ENCODE data around the gene PDE3B.
"Not testable (repeated sequence)": the region's sequence is repeated elsewhere in the genome, so short reads cannot be mapped to it uniquely, and the experiment has no call there.

The PDE3B gene

DNA sequence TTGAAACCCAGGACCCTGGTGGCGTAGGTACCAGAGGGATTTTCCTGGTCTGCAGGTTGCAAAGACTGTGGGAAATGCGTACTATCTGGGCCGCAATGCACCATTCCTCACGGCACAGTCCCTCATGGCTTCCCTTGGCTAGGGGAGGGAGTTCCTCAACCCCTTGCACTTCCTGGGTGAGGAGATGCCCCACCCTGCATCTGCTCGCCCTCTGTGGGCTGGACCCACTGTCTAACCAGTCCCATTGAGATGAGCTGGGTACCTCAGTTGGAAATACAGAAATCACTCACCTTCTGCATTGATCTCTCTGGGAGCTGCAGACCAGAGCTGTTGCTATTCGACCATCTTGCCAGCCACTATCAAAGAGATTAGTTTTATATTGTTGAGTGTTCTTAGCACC, 100.1 kb downstream of the PDE3B start:
- not testable (repeated sequence) for H3K9ac ChIP-seq (ENCODE audit: low read length); H3K36me3 ChIP-seq (ENCODE audit: control insufficient read depth, insufficient read depth, low read length); H3K27me3 ChIP-seq (ENCODE audit: control insufficient read depth, insufficient read depth, low read length); H3K4me1 ChIP-seq (ENCODE audit: control insufficient read depth, insufficient read depth, low read length); H3K27ac ChIP-seq (ENCODE audit: low read depth, low read length); H3K4me3 ChIP-seq (ENCODE audit: low read length)

- Histone ChIP-seq H3K9ac (ENCODE audit: low read length) (no peak overlapping the region), H3K4me1 (ENCODE audit: control insufficient read depth, insufficient read depth, low read length) (peaks cover 12% of the 10 kb centered on the region)
Measured at GRCh38 chr11:14746857-14747395, 103.3 kb downstream of the PDE3B start.

DNA sequence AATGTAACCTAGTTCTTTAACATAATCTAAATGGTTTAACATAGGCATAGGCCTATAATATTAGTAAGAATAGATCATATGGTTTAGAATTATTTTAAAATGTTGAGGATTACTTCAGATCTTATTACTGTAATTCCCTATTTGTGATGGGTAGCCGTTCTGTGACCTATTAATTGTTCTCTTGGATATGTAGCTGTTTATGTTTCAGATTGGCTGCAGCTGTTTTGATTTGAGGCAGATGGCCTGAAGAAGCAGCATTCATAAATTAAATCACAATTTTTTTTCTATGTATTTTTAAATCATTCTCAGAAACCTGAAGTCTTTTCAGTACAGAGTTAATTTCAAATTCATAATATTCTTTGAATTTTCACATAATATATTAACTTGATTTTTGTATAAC, 104.5 kb downstream of the PDE3B start:
- no peaks in the 10 kb centered on the region for H3K27me3 ChIP-seq (ENCODE audit: control insufficient read depth, insufficient read depth, low read length)
- H3K4me1 ChIP-seq (ENCODE audit: control insufficient read depth, insufficient read depth, low read length), result peaks cover 12% of the 10 kb centered on the region
- no peak overlapping the region for H3K4me3 ChIP-seq (ENCODE audit: low read length)
- no peak overlapping the region for H3K9ac ChIP-seq (ENCODE audit: low read length)
- H3K27ac ChIP-seq (ENCODE audit: low read depth, low read length), result no peak overlapping the region
- H3K36me3 ChIP-seq (ENCODE audit: control insufficient read depth, insufficient read depth, low read length), result no peaks in the 10 kb centered on the region

More at GRCh38 chr11:14746857-14747395, 103.3 kb downstream of the PDE3B start:
- H3K36me3 ChIP-seq (ENCODE audit: control insufficient read depth, insufficient read depth, low read length), result no peaks in the 10 kb centered on the region
- peak overlapping the region; percentile 43 for H3K27ac ChIP-seq (ENCODE audit: low read depth, low read length)
- no peaks in the 10 kb centered on the region for H3K27me3 ChIP-seq (ENCODE audit: control insufficient read depth, insufficient read depth, low read length)
- H3K4me3 ChIP-seq (ENCODE audit: low read length), result no peak overlapping the region

GRCh38 chr11:14750911-14751310, 107.3 kb downstream of the PDE3B start:
- no peak overlapping the region for H3K27ac ChIP-seq (ENCODE audit: low read depth, low read length)
- H3K4me1 ChIP-seq (ENCODE audit: control insufficient read depth, insufficient read depth, low read length), result peaks cover 16% of the 10 kb centered on the region
- no peak overlapping the region for H3K4me3 ChIP-seq (ENCODE audit: low read length)
- H3K27me3 ChIP-seq (ENCODE audit: control insufficient read depth, insufficient read depth, low read length), result no peaks in the 10 kb centered on the region
- H3K36me3 ChIP-seq (ENCODE audit: control insufficient read depth, insufficient read depth, low read length), result no peaks in the 10 kb centered on the region
- H3K9ac ChIP-seq (ENCODE audit: low read length), result no peak overlapping the region

- Histone ChIP-seq H3K27me3 (ENCODE audit: control insufficient read depth, insufficient read depth, low read length) (no peaks in the 10 kb centered on the region), H3K36me3 (ENCODE audit: control insufficient read depth, insufficient read depth, low read length) (no peaks in the 10 kb centered on the region), H3K4me1 (ENCODE audit: control insufficient read depth, insufficient read depth, low read length) (peaks cover 14% of the 10 kb centered on the region), H3K9ac (ENCODE audit: low read length) (no peak overlapping the region), H3K4me3 (ENCODE audit: low read length) (no peak overlapping the region), H3K27ac (ENCODE audit: low read depth, low read length) (no peak overlapping the region)
Measured at GRCh38 chr11:14751975-14752407, 108.4 kb downstream of the PDE3B start.

DNA sequence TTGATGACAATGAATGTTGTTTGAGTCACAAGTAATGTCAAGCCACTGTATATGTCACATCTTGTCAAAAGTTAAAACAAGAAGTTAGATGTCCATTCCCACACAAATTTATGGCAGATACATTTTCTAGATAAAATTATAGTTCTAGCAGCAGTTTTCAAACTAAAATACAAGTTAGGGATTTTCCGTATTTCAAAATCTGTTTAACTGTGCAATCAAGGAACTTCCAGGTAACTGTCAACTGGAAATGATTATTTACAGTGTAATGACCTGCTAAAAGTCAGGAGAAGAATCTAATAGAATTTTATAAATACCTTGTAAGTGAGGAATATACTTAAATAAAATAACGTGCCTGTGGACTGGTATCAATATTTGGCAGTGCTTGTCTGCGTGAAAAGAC, 111.5 kb downstream of the PDE3B start:
- H3K36me3 ChIP-seq (ENCODE audit: control insufficient read depth, insufficient read depth, low read length), result no peaks in the 10 kb centered on the region
- no peak overlapping the region for H3K27ac ChIP-seq (ENCODE audit: low read depth, low read length)
- peaks cover 4% of the 10 kb centered on the region for H3K4me1 ChIP-seq (ENCODE audit: control insufficient read depth, insufficient read depth, low read length)
- H3K4me3 ChIP-seq (ENCODE audit: low read length), result no peak overlapping the region
- H3K27me3 ChIP-seq (ENCODE audit: control insufficient read depth, insufficient read depth, low read length), result no peaks in the 10 kb centered on the region
- no peak overlapping the region for H3K9ac ChIP-seq (ENCODE audit: low read length)

- Histone ChIP-seq H3K27me3 (ENCODE audit: control insufficient read depth, insufficient read depth, low read length) (no peaks in the 10 kb centered on the region), H3K27ac (ENCODE audit: low read depth, low read length) (no peak overlapping the region), H3K9ac (ENCODE audit: low read length) (no peak overlapping the region), H3K4me1 (ENCODE audit: control insufficient read depth, insufficient read depth, low read length) (peaks cover 4% of the 10 kb centered on the region), H3K36me3 (ENCODE audit: control insufficient read depth, insufficient read depth, low read length) (no peaks in the 10 kb centered on the region), H3K4me3 (ENCODE audit: low read length) (no peak overlapping the region)
Measured at GRCh38 chr11:14756349-14756748, 112.7 kb downstream of the PDE3B start.

- not testable (repeated sequence) for H3K27ac ChIP-seq (ENCODE audit: low read depth, low read length); H3K36me3 ChIP-seq (ENCODE audit: control insufficient read depth, insufficient read depth, low read length); H3K27me3 ChIP-seq (ENCODE audit: control insufficient read depth, insufficient read depth, low read length); H3K4me3 ChIP-seq (ENCODE audit: low read length); H3K4me1 ChIP-seq (ENCODE audit: control insufficient read depth, insufficient read depth, low read length); H3K9ac ChIP-seq (ENCODE audit: low read length)
Measured at GRCh38 chr11:14759300-14760012, 115.9 kb downstream of the PDE3B start.

- no peak overlapping the region for H3K27ac ChIP-seq (ENCODE audit: low read depth, low read length)
Measured at GRCh38 chr11:14764179-14764578, 120.6 kb downstream of the PDE3B start.

DNA sequence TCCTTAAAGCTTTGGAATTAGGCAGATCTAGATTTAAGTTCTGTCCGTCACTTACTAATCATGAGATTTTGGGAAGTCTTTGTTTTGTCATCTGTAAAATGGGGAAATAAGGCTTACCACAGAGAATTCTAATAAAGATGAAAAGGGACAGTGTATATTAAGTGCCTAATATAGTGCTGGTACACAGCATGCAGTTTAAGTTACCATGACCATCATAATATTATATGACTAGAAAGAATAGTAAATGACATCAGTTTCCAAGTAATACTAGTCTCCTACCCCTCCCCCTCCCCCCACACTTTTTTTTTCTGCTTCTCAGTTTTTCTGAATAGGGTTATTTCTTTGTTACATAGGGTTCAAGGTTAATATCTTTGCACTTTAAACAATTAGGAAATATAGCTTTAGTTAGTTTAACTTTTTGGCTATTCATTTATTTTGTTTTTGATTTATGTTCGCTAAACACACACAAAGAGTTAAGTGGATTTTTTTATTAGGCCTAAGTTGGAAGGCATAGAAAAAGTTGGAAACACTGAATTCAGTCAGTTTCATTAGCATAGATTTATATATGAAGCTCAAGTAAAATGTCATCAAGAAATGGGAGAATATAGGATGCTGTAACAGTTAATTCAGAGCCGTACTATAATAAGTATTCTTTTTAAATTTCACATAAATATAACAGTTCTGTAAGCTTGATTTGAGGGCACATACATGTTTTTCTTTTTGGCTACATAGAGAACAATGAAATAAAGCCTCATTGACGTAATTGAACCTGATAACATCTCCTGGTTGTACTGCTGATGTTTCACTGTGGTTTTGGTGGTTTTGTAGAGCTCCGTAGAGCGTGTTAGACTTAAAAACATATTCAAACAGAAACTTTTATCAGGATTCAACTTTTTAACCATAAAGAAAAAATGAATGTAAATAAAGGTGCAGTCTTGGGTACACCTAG, 121.2 kb downstream of the PDE3B start:
- H3K9ac ChIP-seq (ENCODE audit: low read length), result no peak overlapping the region
- no peak overlapping the region for H3K27ac ChIP-seq (ENCODE audit: low read depth, low read length)
- H3K36me3 ChIP-seq (ENCODE audit: control insufficient read depth, insufficient read depth, low read length), result no peaks in the 10 kb centered on the region
- H3K4me1 ChIP-seq (ENCODE audit: control insufficient read depth, insufficient read depth, low read length), result peaks cover 8% of the 10 kb centered on the region
- no peak overlapping the region for H3K4me3 ChIP-seq (ENCODE audit: low read length)
- H3K27me3 ChIP-seq (ENCODE audit: control insufficient read depth, insufficient read depth, low read length), result no peaks in the 10 kb centered on the region

More at GRCh38 chr11:14764179-14764578, 120.6 kb downstream of the PDE3B start:
- Histone ChIP-seq H3K9ac (ENCODE audit: low read length) (no peak overlapping the region), H3K36me3 (ENCODE audit: control insufficient read depth, insufficient read depth, low read length) (no peaks in the 10 kb centered on the region), H3K4me1 (ENCODE audit: control insufficient read depth, insufficient read depth, low read length) (peaks cover 6% of the 10 kb centered on the region), H3K27me3 (ENCODE audit: control insufficient read depth, insufficient read depth, low read length) (no peaks in the 10 kb centered on the region), H3K4me3 (ENCODE audit: low read length) (no peak overlapping the region)

DNA sequence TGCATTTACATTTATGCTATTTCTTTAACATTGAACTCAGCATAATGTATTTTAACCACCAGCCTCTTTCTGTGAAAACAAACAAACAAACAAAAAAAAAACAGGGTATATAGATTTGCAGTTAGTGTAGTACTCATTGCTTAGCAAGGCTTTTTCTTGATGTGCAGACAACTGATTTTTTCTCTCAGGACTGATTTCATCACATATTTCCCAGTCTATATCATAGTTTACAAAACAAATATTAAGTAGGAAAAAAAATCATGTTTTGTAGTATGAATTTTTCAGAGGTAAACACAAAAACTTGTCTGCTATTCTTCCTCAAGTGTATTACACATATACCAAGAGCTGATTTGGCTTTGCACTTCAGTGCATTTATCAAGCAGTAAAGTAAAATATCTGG, 123.0 kb downstream of the PDE3B start:
- Histone ChIP-seq H3K36me3 (ENCODE audit: control insufficient read depth, insufficient read depth, low read length) (no peaks in the 10 kb centered on the region), H3K27me3 (ENCODE audit: control insufficient read depth, insufficient read depth, low read length) (no peaks in the 10 kb centered on the region), H3K4me1 (ENCODE audit: control insufficient read depth, insufficient read depth, low read length) (peaks cover 11% of the 10 kb centered on the region), H3K27ac (ENCODE audit: low read depth, low read length) (no peak overlapping the region), H3K9ac (ENCODE audit: low read length) (no peak overlapping the region), H3K4me3 (ENCODE audit: low read length) (no peak overlapping the region)

DNA sequence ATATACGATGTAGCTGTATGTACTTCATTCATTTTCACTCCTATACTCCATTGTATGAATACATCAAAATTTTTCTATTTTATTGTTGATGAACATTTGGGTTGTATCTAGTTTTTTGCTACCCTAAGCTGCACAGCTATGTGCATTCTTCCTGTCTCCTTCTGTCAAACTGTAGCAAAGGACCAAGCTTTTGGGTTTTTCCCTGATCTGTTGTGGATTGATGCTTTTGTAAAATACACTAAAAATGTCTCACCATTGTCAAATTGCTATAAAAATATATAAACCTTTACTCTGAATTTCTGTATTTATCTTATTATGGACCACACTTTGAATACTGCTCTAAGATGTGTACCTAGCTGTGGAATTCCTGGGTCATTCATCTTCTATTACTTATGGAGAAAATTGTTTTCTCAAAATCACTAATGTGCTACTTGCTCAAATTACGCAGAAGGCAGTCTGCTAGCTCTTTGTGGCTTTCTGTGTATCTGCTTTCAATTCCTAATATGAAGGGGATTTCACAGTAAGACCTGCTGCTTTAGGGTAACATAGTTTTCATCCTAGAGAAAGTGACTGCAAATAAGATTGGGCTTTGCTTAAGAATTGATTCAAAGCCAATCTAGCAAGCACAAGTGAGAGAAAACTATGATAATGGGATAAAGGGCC, 125.1 kb downstream of the PDE3B start:
- no peak overlapping the region for H3K4me3 ChIP-seq (ENCODE audit: low read length)
- no peaks in the 10 kb centered on the region for H3K36me3 ChIP-seq (ENCODE audit: control insufficient read depth, insufficient read depth, low read length)
- H3K4me1 ChIP-seq (ENCODE audit: control insufficient read depth, insufficient read depth, low read length), result peaks cover 14% of the 10 kb centered on the region
- H3K27me3 ChIP-seq (ENCODE audit: control insufficient read depth, insufficient read depth, low read length), result no peaks in the 10 kb centered on the region
- no peak overlapping the region for H3K9ac ChIP-seq (ENCODE audit: low read length)
- no peak overlapping the region for H3K27ac ChIP-seq (ENCODE audit: low read depth, low read length)
